SU-DHL-6 (cell line): ENCODE measurements around the gene MED12L.

Experiments used
- EZH2phosphoT487 ChIP-seq: fragments of 200-600 bp; sonication (generic), shearing (Covaris generic); conservative IDR thresholded peaks from 2 replicates; pipeline ENCODE4 v1.6.1; 2018; ENCODE audit warnings: mild to moderate bottlenecking, antibody characterized with exemption, low read length, moderate library complexity, mixed read lengths
- TF ChIP-seq, protein P1 (sequence below): fragments of 200-600 bp; sonication (generic); IDR thresholded peaks from one replicate; pipeline ENCODE4 v1.5.1; 2017; ENCODE audit warnings: antibody characterized with exemption, mild to moderate bottlenecking, low read length, moderate library complexity; ENCODE audit not compliant: insufficient read depth, poor library complexity, severe bottlenecking

GRCh38 chr3:151267066-151267465 lies 181.6 kb downstream of the MED12L start:
- TF ChIP-seq, protein P1, sequence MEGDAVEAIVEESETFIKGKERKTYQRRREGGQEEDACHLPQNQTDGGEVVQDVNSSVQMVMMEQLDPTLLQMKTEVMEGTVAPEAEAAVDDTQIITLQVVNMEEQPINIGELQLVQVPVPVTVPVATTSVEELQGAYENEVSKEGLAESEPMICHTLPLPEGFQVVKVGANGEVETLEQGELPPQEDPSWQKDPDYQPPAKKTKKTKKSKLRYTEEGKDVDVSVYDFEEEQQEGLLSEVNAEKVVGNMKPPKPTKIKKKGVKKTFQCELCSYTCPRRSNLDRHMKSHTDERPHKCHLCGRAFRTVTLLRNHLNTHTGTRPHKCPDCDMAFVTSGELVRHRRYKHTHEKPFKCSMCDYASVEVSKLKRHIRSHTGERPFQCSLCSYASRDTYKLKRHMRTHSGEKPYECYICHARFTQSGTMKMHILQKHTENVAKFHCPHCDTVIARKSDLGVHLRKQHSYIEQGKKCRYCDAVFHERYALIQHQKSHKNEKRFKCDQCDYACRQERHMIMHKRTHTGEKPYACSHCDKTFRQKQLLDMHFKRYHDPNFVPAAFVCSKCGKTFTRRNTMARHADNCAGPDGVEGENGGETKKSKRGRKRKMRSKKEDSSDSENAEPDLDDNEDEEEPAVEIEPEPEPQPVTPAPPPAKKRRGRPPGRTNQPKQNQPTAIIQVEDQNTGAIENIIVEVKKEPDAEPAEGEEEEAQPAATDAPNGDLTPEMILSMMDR, result no peak
- TF ChIP-seq EZH2phosphoT487, result no peak
